SW480 (cell line): ENCODE results near the gene KMT5C.

Experiments
- DNase-seq: peaks from one replicate; pipeline ENCODE4 v3.0.0-alpha.2; 2016; ENCODE audit warnings: low spot score

Gene KMT5C

GRCh38 chr19:55386493-55386971 is 46.9 kb downstream of the KMT5C start:
- DNase-seq = no peak

DNA sequence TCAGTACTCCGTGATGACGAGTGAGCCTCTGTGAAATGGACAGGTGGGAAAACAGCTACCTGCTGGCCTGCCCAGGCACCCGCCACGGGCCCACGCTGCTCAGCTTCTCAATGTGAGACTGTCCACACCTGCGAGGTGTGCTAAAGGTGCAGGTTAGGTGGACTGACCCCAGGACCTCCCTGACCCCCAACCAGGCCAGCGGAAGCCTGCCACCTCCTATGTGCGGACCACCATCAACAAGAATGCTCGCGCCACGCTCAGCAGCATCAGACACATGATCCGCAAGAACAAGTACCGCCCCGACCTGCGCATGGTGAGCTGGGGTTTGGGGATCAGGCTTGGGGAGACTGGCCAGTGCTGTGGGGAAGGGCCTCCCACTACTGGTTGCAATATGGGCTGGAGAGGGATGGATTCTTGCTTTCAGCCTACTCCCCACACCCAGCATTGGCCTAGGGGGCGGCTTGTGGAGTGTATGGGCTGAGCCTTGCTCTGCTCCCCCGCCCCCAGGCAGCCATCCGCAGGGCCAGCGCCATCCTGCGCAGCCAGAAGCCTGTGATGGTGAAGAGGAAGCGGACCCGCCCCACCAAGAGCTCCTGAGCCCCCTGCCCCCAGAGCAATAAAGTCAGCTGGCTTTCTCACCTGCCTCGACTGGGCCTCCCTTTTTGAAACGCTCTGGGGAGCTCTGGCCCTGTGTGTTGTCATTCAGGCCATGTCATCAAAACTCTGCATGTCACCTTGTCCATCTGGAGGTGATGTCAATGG is 48.2 kb downstream of the KMT5C start:
- no peak for DNase-seq

- no peak for DNase-seq
These were observed 50.0 kb downstream of the KMT5C start for GRCh38 chr19:55389386-55390317.

- no peak for DNase-seq
These were observed 50.8 kb downstream of the KMT5C start for GRCh38 chr19:55390461-55390880.

DNA sequence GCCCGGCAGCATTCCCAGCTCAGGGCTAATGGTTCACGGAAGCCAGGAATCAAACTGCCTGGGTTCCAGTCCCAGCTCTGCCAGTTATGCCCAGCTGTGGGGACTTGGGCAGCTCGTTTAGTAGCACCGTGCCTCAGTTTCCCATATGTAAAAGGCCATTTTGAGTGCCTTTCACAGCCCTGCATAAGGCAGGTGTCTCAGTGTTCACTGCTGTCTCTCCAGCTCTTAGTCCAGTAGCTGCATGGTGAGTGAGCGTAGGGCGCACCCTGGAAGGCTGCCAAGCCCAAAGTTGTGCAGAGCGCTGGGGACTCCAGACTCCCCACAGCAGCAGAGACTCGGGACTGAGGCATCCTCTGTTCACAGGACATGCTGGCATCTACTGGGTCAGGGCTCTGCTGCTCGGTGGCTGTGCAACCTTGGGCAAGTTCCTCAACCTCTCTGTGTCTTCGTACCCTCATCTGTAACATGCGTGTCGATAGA is 51.6 kb downstream of the KMT5C start:
- DNase-seq = no peak

DNA sequence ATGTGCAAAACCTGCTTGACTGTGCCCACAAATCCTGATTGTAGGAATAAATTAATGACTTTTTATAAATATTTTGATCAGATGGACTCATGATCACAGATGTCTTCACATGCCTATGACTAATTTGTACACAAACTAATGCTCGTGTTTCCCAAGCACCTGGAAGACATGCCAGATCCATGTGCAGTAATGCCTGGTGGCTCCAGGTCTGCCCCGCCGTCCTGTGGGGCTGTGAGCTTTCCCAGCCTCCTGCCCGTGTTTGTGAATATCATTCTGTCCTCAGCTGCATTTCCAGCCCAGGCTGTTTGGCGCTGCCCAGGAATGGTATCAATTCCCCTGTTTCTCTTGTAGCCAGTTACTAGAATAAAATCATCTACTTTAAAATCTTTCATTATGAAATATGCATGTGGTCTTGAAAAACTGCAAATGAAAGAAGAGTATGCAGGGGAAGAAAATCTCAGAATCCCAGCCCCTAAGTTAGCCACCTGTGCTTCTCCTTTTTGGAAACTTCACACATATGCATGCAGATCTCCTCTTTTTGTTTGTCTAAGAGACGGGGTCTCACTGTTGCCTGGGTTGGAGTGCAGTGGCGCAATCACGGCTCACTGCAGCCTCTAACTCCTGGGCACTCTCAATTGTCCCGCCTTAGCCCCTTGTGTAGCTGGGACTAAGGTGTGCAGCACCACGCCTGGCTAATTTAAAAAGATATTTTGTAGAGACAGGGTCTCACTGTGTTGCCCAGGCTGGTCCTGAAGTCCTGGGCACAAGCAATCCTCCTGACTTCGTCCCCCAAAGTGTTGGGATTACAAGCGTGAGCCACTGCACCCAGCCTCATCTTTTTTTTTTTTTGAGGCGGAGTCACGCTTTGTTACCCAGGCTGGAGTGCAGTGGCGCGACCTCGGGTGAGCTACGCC is 52.3 kb downstream of the KMT5C start:
- DNase-seq = no peak

DNA sequence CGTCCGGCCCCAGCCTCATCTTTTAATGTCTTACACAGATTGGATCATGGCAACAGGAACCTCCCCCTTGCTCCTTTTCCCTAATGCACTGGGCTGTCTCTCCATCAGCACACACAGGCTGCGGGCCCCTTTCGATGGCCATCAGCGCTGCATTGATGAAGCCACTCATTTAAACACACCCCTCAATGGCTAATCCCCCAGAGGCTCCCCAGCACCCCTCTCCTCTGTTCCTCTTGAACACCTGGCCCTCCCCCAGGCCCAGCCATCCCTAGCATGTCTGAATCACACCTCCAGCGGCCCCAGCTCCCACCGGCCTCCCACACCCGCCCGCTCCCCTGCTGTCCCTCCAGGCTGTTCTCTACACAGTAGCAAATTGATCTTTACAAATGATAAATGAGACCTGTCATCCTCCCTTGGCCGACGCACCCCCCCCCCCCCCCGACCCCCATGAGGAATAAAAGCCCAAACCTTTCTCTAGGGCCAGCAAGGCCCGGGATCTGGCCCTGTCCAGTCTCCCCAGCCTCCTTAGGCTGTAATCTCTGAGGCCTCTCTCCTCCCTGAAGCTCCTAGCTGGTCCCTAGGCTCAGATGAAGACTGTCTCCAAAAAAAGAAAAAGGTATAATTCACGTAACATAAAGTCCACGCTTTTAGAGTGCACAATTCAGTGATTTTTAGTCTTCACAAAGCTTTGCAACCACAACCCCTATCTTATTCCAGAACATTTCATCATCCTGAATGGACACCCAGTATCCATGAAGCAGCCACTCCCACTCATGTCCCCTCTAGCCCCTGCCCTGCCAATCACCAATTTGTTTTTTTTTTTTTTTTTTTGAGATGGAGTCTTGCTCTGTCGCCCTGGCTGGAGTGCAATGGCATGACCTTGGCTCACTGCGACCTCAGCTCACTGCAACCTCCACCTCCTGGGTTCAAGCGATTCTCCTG is 53.4 kb downstream of the KMT5C start:
- no peak for DNase-seq
